Stimulated activated CD4-positive, alpha-beta T cell treated with anti-CD3 and anti-CD28 coated beads, Interleukin-2, amount 100 ng/mL, for 4 hours (primary cell): Measurements from ENCODE around the gene MB21D2.

Experiments used
- DNase-seq: peaks from one replicate; pipeline ENCODE4 v3.0.0-alpha.2; 2020; ENCODE audit warnings: low read depth

Gene MB21D2

DNA sequence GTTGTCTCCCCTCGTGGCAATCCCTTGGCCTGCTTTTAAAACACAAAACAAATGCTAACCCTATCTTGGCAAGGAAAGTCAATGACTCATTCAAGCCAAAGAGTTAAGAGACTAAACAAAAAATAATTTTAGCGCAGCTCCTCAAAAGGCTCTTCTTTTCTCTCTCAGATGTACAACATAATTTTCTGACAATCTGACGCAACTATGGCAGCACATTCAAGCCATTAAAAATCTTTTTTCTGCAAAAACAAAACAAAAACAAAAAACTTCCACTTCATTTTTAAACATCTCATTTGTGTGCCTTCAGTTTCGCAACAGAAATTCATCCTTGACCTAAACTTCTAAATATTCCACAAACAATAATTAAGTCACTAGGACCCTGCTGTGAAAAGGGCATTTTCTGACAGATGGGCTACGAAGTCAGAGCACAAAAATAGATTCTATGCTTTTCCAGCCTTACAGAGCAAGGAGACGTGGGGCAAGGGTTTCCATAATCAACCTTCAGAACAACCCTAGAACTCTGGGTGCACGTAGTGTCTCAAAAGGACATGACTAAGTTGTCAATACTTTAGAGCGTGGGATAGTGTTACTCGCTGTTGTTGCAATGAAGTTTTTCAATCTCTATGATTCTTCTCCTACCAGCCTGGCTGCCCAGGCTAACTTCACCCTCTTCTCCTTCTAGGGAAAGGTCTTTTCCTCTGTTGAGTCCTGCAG, 84.3 kb downstream of the MB21D2 start:
- no peak for DNase-seq

DNA sequence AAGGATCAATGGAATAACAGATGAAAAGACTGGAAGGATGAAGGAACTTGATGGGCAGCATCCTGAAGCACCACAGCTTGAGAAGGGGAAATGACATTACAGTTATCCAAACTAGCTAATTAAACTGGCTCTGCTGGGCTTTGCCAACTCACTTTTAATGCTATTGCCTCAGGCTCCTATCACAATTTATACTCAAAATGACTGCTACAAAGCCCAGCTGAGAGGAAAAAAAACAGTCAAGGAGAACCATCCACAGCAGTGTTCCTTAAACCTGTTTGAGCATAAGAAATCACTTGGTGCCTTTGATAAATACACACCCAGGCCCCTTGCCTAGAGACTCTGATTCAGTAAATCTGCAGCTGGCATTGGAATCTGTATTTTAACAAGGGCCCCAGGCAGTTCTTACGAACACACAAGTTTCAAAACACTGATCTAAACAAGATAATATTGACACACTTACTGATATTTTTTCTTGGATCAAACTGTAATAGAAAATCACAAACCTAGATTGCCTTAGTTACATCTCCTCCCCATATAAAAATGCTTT, 85.8 kb downstream of the MB21D2 start:
- no peak for DNase-seq

DNA sequence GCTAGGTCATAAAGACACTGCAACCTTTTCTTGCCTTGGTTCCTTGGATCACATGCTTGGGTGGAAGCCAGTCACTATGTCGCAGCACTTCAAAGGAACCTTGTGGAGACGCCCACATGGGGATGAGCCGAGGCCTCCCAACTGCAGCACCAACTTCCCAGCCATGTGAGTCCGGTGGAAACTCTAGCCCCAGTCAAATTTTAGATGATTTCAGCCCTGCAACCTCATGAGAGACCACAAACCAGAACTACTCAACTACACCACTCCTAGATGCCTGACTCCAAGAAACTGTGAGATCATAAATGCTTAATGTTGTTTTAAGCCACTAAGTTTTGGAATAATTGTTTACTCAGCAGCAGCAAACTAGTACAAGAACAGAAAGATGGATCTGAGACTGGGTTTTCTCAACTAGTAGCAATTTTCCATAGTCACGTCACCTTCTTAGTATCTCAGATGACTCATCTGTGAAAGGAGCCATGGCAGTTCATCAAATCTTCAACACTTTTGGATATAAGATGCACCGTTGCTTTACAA, 86.5 kb downstream of the MB21D2 start:
- DNase-seq: no peak

DNA sequence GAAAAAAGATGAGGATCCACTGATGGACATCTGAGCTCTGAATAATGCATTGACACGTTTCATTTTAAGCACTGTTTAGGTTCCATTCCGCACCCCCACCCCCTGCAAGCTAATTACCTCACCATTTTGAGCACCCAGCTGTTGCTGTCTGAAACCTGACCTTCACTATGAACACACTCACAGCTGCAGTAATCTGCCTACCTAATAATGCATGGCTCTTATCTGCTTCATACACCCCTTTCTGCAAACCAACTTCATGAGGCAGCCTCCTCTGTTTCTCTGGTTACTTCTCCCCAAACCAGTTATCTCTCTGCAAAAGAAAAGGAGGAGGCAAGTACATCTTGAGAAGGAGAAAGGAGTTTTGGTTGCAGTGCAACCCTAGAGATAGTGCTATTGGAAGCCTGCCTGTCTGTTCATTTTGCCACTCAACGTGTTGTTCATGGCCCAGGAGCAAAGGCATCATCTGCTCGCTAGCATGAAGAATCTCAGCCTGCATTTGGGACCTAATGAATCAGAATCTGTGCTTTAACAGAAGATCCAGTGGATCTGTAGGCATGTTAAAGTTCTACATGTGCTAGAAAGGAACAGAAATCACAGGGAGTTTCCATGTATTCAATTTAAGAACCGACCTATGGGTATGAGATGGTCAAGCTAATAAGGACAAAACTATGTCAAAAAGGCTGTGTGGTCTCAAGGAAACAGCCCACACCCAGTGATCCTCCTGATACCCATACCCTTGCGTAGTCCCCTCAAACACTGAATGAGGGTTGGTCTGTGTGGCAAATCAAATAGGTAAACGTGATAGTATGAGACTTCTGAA, 87.2 kb downstream of the MB21D2 start:
- DNase-seq: no peak

DNA sequence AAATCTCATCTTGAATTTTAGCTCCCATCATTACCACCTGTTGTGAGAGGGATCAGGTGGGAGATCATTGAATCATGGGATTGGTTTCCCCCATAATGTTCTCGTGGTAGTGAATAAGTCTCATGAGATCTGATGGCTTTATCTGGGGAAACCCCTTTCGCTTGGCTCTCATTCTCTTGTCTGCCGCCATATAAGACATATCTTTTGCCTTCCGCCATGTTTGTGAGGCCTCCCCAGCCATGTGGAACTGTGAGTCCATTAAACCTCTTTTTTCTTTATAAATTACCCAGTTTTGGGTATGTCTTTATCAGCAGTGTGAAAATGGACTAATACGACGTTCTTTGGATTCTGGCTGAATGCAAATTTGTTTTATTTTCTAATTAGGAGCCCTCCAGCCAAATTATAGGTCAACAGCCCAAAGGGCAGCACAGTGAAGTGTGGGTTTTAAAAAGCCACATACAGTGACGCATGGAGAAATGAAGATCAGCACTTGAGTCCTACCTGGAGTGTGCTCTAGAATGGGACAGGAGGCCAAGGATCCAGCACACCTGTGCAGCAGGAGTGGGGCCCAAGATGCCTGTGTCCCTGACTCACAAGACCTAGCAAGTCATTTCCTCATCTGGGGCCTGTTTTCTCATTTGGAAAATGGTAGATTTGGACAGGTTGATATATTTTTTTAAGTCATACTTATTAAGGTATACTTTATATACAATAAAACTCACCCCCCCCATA, 89.6 kb downstream of the MB21D2 start:
- DNase-seq: no peak

DNA sequence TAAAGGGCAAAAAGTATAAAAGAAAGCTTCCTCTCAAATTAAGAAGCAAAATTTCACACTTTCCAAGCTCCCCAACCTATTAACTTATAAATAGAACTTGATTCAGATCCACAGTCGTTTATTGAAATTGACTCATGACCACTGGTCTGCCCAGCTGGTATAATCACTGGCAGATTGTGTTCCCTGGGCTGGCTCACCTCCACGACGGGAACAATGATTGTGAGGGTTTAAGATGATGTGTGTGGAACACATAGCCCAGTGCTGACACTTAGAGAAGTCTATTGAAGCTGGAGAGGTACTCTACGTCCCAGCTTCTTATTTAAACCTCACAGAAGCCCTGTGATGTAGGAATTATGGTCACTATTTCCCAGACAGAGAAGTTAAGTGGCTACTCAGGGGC, 90.4 kb downstream of the MB21D2 start:
- DNase-seq: no peak

DNA sequence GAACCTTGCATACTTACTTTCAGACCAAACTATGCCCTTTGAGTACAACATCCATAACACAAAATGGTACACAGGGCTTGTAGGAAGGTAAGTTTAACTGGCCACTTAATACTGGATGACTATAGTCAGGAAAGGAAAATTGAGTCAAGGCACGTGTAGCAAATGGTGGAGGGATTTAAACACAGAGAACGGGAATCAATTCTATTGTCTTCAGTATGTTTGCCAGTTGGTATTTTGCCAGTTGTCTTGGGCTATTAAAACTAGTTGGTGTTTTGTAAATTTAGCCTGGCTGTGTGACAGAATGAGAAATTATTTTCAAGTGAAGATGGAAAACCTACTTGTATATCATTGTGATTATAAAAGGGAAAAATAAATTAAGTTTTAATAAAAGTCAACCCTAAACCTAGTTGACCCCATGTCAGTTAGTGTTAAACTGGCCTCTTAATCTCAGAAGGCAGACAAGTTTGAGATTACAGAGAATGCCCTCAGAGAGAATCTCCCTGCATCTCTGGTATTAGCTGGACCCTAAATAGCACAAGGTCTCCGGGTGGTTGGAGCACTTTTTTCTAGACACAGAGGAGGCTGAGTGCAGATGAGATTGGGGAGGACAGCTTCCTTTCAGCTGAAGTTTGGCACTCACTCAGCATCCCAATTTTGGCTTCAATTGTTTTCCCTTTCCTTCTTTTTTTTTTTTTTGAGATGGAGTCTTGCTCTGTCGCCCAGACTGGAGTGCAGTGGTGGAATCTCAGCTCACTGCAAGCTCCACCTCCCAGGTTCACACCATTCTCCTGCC, 91.2 kb downstream of the MB21D2 start:
- DNase-seq: no peak

DNA sequence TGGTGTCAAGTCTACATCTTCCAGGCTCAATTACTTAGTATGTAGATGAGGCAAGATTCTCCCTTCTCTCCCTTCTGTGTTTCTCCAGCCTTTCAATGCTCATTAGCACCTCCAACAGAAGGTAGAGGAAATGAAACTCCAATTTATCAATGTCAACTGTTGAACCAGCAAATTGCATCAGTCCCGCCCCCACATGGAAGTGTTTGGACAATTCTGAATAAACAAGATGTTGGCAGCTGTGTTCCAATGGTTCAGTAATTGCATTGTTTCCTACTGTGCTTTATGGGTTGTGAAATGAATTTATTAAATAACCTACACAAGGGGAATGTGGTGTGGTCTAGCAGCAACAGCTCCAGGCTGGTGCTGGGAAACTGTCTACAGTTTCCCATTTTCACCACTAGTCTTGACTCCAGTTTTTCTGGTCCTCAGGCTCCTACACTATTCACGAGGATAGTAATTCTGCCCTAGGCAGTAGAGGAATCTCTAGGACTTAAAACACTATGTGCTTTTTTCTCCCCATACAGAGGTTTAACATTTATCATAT, 91.9 kb downstream of the MB21D2 start:
- DNase-seq: no peak

DNA sequence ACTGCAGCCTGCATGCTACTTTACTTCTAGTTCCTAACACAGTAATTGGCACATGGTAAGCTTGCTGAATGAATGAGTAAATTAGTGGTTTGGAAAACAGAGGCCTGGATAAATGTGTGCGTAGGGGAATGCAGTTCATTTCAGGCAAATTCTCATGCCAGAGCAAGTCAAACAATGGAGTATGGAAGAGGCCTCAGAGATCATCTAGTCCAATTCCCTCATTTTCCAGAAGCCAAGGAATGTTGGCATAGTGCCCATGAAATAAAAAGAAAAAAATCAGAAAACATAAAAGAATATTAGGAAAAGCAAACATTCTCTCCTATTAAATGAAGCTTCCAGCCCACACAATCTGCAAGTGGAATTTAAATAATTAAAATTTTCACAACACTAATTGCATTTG, 92.4 kb downstream of the MB21D2 start:
- no peak for DNase-seq

DNA sequence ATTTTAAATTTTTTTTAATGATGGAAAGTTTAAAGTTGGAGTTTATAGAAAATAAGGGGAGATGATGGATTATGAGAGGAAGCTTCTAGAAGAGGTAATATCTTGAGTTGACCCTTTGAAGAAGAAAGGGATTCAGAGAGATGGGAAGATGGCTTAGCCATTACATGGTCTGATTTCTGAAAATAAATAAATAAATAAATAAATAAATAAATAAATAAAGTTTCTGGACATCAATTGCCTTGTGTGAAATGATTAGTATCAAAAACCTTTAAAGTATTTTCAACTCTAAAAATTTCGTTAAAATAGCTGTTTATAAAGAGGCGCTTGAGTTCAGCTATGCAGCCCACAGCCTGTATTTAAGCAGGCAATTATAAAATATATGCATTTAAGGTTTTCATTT, 93.3 kb downstream of the MB21D2 start:
- no peak for DNase-seq

DNA sequence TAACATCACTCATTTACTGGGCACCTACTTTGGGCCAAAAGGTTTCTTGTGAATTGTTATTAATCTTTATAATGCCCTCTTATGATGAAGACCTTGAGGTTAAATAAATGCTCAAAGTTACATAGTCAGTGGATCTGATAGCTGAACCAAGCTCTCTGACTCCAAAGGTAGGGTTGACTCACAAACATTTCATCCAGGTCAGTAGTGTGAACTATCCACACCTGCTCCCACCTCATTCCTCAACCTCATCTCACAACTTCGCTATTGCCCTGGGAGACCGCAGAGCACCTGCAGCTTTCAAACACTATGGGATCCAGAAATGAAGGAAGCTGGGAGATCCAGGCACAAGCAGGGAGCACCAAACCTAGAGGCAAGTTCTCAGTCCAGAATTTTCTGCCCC, 96.5 kb downstream of the MB21D2 start:
- DNase-seq: no peak

DNA sequence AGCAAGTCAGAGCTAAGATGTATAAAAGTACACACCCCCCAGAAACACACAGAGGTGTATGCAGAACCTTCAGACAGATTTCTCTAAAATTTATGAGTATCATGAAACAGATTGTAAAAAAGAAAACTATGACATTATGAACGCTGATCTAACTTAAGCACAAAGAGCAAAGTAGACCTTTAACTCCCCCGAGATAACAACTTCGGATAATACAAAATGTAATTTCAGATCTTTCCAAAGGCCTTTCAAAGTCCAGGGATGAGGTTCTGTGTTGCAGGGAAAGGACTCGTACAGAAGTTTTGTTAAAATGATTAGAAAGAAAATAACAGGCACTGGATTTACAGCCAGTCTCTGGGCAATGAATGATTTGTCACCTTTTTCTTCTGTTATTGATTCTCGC, 97.5 kb downstream of the MB21D2 start:
- no peak for DNase-seq

DNA sequence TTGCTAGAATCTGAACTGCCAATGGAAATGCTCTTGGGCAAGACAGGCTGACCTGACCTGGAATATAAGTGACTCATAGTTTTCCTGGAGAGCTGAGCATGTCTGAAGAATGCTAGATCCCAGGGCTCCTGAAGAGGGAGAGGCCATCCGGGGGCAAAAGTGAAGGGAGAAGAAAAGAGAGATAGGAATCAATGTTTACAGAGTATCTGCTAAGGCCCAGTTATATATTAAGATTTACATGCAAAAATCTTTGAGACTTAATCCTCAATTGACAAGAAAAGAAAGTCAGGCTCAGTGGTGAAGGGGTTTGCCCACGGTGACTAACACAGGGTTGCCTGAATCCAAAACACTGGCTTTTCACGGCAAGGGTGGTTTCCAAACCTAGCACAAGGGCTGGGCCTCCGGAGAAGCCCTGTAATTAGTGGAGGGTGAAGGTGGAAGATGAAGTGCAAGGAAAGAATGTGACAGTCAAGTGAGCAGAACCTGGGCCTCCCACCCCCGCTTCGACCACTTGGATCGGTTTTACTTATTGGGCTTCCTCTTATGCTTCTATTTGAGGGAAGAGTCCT, 98.6 kb downstream of the MB21D2 start:
- peak; percentile 8 for DNase-seq

DNA sequence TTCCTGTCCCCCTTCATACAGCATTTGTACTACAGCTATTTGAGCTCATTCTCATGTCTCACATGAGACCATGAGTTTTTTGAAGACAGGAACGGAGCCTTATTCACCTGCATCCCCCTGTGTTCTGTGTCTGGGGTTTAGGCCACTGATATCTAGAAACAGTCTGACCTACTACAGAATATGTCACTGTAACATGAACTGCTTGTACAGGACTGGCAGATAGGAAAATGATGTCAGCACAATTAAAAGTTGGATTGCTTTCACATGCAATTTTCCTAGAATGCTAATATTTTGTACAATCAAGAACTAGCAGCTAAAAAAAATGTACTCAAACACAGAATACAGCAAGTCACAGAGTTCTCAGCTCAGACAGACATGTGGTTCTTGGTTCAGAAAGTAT, 99.5 kb downstream of the MB21D2 start:
- DNase-seq: no peak

DNA sequence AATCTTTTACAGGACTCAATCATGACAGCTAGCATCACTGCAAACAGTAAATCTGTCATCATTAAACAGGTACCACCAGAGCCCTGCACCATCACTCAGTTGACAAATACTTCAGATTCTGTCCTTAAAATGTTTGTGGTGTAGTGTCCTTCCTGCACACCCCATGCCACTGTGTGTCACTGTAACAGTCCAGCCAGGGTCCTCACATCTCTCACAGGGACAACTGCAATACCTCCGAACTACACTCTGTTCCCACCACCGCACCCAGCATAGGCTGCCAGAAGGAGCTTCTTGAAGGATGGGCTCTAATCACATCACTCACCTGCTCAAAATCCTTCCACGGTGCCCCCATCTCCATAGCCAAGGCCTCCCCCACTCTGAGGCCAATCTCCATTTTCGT, 100.2 kb downstream of the MB21D2 start:
- DNase-seq: no peak

DNA sequence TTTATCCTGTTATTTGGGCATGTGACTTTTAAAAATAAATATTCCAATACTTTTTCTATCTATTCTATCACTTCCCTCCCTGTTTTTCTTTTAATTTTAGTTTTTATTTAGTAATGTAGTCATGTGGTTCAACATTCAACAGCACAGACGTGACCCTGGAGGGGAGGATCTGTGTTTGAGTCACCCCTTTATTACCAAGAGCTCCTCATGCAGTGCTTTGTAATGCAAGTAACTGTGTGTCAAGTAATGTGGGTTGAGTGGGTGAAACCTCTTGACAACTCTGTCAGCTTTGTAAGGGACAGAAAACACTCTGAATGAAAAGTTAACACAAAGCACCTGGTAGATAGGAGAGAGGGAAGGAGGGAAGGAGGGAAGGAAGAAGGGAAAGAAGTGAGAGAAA, 100.6 kb downstream of the MB21D2 start:
- DNase-seq: no peak

DNA sequence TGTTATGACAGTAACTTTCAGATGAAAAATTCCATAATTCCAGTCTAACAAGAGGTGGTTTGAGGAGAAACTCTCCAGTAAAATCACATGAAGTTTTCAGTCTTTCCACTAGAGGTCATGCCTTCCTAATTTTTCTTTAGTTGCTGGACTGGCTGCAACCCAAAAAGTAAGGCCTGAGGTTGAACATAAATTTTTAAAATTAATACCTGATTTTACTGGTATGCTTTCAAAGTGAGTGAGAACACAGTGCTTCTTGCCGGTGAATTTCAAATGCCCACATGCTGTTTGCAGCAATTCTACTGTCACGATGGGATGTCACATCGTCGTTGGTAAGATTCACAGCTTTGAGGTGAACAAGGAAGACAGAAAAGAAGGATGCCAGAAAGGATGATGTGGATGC, 101.3 kb downstream of the MB21D2 start:
- no peak for DNase-seq

DNA sequence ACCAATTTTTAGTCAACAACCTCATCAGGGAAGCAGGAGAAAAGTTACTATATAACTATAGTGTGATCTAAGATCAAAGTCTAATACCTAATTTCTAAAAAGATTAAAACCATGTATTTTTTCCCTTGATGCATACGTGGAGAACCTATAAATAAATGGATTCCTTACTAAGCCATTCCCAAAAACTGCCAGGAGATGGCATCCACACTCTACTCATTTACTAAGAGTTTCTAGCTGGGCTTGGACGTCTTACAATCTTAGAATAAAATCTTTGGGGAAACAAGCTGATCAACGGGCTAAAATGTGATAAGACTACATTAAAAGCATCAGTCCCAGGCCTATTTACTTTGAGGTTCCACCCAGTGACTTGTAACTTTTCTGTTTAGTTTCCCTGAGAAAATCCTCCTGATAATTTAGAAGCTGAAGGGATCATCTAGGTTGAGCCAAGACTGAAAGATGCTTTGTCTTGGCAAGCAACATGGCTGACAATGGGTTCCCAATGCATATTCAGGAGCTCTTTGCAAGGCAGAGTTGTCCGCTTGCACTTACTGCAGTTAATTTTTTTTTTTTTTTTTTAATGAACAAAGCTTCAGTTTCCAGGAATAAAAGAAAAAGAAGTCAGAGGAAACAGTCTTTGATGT, 104.8 kb downstream of the MB21D2 start:
- no peak for DNase-seq

DNA sequence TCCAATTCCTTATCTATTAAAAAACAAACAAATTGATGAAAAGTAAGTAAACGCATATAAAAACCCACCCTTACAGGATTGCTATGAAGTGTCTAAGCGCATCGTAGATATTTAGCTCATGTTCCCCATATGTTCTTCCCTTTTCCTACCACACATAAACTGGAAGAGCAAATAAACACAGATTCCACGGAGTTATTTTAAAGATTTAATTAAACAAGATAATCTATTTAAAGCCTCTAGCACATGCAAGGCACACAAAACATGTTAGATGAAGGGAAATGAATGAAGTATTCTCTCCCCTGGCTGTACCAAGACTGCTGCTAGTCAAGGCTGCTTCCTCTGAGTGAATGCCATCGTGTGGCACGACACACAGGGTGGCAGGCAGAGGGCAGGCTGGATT, 111.9 kb downstream of the MB21D2 start:
- DNase-seq: no peak

DNA sequence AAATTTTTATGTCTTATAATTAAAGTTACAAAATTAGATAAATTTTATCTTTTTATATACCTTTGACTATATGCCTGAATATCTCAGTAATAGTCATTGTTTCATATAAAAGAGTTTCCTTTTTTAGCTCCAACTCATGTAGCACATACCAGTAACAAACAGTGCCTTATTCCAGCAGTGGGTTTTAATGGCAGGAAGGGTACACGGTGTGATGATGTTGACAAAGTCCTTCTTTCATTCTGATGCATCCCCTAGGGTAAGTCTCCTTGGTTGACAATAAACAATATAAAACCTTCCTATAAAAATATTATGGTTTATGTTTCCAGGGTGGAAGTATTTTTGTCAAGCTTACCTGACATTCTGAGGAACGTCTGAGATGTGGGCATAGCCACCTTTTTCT, 113.2 kb downstream of the MB21D2 start:
- no peak for DNase-seq
